Ishikawa (cell line): ENCODE data around the gene CD207.

Source experiments
- CREB1 ChIP-seq: IDR thresholded peaks from 2 replicates; pipeline ENCODE4 v1.6.1; 2012; ENCODE audit warnings: low read depth
- TF ChIP-seq, protein P1 (sequence below): IDR thresholded peaks from 2 replicates; pipeline ENCODE4 v1.6.1; 2012; ENCODE audit warnings: low read depth, mild to moderate bottlenecking

DNA sequence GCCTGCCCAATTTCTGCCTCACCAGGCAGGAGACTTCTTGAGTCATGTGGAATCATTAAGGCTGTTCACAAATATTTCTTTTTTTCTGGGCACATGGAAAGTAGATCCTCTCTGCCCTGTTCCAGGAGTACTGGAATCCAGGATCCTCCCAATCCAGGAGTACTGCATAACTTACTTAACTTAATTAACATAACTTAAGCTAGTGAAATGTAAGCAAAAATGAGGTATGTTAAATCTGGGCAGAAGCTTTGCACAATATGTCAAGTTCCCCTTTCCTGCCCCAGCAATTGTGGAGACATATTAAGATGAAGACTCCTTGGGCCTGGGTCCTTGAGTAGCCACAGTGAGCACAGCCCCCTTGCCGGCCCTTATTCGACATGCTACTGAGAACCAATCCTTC, 3.2 kb downstream of the CD207 start:
- TF ChIP-seq CREB1, result no peak
- TF ChIP-seq, protein P1, sequence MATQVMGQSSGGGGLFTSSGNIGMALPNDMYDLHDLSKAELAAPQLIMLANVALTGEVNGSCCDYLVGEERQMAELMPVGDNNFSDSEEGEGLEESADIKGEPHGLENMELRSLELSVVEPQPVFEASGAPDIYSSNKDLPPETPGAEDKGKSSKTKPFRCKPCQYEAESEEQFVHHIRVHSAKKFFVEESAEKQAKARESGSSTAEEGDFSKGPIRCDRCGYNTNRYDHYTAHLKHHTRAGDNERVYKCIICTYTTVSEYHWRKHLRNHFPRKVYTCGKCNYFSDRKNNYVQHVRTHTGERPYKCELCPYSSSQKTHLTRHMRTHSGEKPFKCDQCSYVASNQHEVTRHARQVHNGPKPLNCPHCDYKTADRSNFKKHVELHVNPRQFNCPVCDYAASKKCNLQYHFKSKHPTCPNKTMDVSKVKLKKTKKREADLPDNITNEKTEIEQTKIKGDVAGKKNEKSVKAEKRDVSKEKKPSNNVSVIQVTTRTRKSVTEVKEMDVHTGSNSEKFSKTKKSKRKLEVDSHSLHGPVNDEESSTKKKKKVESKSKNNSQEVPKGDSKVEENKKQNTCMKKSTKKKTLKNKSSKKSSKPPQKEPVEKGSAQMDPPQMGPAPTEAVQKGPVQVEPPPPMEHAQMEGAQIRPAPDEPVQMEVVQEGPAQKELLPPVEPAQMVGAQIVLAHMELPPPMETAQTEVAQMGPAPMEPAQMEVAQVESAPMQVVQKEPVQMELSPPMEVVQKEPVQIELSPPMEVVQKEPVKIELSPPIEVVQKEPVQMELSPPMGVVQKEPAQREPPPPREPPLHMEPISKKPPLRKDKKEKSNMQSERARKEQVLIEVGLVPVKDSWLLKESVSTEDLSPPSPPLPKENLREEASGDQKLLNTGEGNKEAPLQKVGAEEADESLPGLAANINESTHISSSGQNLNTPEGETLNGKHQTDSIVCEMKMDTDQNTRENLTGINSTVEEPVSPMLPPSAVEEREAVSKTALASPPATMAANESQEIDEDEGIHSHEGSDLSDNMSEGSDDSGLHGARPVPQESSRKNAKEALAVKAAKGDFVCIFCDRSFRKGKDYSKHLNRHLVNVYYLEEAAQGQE, result no peak
